ENCODE measurements around the gene PROB1.

DNA sequence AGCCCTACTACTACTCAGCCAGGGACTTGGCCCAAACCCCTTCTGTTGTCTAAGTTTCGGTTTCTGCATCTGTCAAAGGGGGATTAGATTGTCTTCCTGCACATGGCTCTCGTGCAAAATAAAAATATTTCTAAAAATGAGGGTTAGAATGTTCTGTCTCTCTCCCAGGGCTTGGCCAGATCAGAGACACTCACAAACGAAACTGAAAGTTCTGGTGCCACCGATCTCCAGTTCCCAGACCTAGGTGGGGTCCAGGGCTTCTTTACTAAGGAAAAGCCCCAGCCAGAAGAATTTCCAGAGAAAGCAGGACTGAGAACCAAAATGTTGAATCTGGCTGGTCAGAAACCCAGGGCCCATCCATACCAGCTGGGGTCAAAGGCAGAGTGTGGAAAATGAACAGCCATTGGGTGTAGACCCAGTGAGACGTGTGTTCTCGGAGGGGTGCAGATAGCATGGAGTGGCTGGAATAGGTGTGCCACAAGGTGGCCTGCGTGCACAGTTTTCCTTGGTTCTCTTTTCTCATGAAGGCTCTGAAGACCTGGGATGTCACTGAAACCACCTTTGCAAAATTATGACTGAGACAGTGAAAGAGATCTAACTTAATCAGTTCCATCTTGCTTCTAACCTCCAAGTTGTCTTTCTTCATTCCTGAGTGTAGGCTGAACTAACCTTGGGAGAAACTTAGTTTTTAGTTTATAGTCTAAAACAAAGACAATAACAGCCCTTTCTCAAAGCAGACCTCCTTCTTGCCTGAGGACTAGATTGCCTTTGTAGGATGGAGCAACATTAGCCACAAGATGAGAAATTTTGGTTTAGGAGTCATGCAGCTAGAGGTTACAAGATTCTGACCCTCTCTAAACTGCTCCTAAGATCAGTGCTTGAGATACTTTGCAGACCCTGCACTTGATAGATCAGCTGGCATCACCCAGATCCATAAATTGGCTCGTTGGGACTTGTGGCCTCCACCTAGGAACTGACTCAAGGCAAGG lies 9.5 kb downstream of the PROB1 start:
- TF ChIP-seq, protein P1, sequence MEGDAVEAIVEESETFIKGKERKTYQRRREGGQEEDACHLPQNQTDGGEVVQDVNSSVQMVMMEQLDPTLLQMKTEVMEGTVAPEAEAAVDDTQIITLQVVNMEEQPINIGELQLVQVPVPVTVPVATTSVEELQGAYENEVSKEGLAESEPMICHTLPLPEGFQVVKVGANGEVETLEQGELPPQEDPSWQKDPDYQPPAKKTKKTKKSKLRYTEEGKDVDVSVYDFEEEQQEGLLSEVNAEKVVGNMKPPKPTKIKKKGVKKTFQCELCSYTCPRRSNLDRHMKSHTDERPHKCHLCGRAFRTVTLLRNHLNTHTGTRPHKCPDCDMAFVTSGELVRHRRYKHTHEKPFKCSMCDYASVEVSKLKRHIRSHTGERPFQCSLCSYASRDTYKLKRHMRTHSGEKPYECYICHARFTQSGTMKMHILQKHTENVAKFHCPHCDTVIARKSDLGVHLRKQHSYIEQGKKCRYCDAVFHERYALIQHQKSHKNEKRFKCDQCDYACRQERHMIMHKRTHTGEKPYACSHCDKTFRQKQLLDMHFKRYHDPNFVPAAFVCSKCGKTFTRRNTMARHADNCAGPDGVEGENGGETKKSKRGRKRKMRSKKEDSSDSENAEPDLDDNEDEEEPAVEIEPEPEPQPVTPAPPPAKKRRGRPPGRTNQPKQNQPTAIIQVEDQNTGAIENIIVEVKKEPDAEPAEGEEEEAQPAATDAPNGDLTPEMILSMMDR (IDR thresholded peaks at IDR 0.05): no peak
- TF ChIP-seq POLR2A (IDR thresholded peaks at IDR 0.05) (no peak), EP300 (IDR thresholded peaks at IDR 0.05) (no peak)

All from suprapubic skin (tissue), 3 donors.